WTC11 (cell line): ENCODE results near the gene TMEM178A.

Source experiments
- CBFB ChIP-seq: sonication (generic); formaldehyde crosslinking; IDR thresholded peaks from 2 replicates; pipeline ENCODE4 v1.8.1; 2022; ENCODE audit warnings: mild to moderate bottlenecking, low read depth, missing genetic modification reagents
- CREB1 ChIP-seq: sonication (generic); formaldehyde crosslinking; IDR thresholded peaks from 2 replicates; pipeline ENCODE4 v1.8.0; 2023; ENCODE audit warnings: mild to moderate bottlenecking, missing genetic modification reagents
- CTCF ChIP-seq: fragments of 200-600 bp; IDR thresholded peaks from 2 replicates; pipeline ENCODE4 v1.8.0; 2022; ENCODE audit warnings: antibody characterized with exemption
- FOXP1 ChIP-seq: sonication (generic); formaldehyde crosslinking; IDR thresholded peaks from 2 replicates; pipeline ENCODE4 v1.8.0; 2022; ENCODE audit warnings: missing genetic modification reagents, mild to moderate bottlenecking, moderate library complexity, borderline replicate concordance
- JUN ChIP-seq: sonication (generic); formaldehyde crosslinking; IDR thresholded peaks from 2 replicates; pipeline ENCODE4 v1.8.0; 2023; ENCODE audit warnings: mild to moderate bottlenecking, missing genetic modification reagents
- OVOL2 ChIP-seq: fragments of 250-450 bp; sonication (Bioruptor Pico); IDR thresholded peaks from 2 replicates; pipeline ENCODE4 v1.9.0; 2021; ENCODE audit warnings: mild to moderate bottlenecking, borderline replicate concordance
- PRDM15 ChIP-seq: sonication (generic); formaldehyde crosslinking; IDR thresholded peaks from 2 replicates; pipeline ENCODE4 v1.8.0; 2022; ENCODE audit warnings: missing genetic modification reagents
- SP1 ChIP-seq: sonication (generic); formaldehyde crosslinking; conservative IDR thresholded peaks from 2 replicates; pipeline ENCODE4 v1.8.1; 2022; ENCODE audit warnings: missing genetic modification reagents

- no peak for TF ChIP-seq CTCF
- TF ChIP-seq CBFB (CRISPR knock-in tag), result no peak
- TF ChIP-seq SP1 (CRISPR knock-in tag), result no peak
- no peak for TF ChIP-seq FOXP1
- TF ChIP-seq PRDM15 (CRISPR knock-in tag), result no peak
- TF ChIP-seq OVOL2 (CRISPR knock-in tag), result no peak
- TF ChIP-seq JUN, result no peak
- TF ChIP-seq CREB1 (CRISPR knock-in tag), result no peak
These were observed 57.8 kb downstream of the TMEM178A start for GRCh38 chr2:39723497-39723896.
